DMS153 treated with DMSO at 0.1 percent for 48 hours (cell line): ENCODE data around the gene AKR1C4.

Source experiments
- DNase-seq: peaks from one replicate; lab custom pipeline; 2025; ENCODE audit not compliant: unreplicated experiment; lab: John Stamatoyannopoulos, UW

Gene AKR1C4

DNA sequence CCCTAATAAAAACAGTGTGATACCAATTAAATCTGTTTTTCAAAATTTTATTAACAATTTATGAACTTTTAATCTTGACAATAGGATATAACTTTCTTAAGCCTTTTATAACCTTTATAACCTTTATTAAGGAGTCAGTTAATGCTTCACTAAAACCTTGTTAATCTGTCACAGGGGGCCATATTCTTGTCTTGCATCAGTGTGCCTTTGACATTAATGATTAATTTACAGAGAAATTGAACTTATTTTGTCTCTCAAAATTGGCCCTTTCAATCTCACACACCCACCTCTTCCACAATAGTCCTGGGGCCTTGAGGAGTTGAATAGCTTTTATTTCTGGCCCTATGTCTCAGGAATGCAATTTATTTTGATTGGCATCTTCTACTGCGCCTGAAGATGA lies 68.5 kb downstream of the AKR1C4 start:
- no peak for DNase-seq

- no peak for DNase-seq
Measured at GRCh38 chr10:5266351-5266750, 69.7 kb downstream of the AKR1C4 start.

- DNase-seq: no peak
Measured at GRCh38 chr10:5266804-5267203, 70.2 kb downstream of the AKR1C4 start.

DNA sequence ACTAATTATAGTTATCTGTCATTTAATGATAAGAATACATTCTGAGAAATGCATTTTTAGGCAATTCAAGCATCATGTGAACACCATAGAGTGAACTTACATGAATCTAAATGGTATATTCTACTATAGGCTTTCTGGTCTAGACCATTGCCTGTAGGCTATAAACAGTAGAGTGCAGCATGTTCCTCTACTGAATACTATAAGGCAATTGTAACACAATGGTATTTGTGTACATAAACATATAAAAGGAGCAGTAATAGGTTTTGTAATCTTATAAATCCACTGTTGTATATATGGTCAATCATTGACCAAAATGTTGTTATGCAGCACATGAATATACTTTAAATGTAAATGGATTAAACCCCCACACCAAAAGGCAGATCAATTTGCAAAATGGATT lies 71.6 kb downstream of the AKR1C4 start:
- DNase-seq: no peak
